HUES64 (cell line): ENCODE data around the gene AHDC1.
"Not testable (repeated sequence)": the region's sequence is repeated elsewhere in the genome, so short reads cannot be mapped to it uniquely, and the experiment has no call there.

ENCODE experiments used
- H3K27ac ChIP-seq: 2 replicates; pipeline ENCODE4 v1.7.0; 2013; ENCODE audit warnings: low read depth, low read length, inconsistent platforms
- H3K27me3 ChIP-seq: 2 replicates; pipeline ENCODE4 v1.6.1; 2013; ENCODE audit warnings: mild to moderate bottlenecking, low read length; ENCODE audit not compliant: insufficient read depth
- H3K36me3 ChIP-seq: 2 replicates; pipeline ENCODE4 v1.6.1; 2013; ENCODE audit warnings: mild to moderate bottlenecking, low read length; ENCODE audit not compliant: insufficient read depth
- H3K4me1 ChIP-seq: 2 replicates; pipeline ENCODE4 v1.6.1; 2013; ENCODE audit warnings: mild to moderate bottlenecking, low read length, moderate library complexity; ENCODE audit not compliant: insufficient read depth
- H3K4me3 ChIP-seq: 2 replicates; pipeline ENCODE4 v1.5.1; 2013; ENCODE audit warnings: mild to moderate bottlenecking, low read length, moderate library complexity
- H3K9ac ChIP-seq: 2 replicates; pipeline ENCODE4 v1.6.1; 2013; ENCODE audit warnings: mild to moderate bottlenecking, low read depth, low read length
- H3K9me3 ChIP-seq: 2 replicates; pipeline ENCODE4 v1.6.1; 2013; ENCODE audit warnings: low read depth, low read length; ENCODE audit not compliant: insufficient read depth
- WGBS: fragments of 150-250, 120-280 bp; methylation state at CpG from one replicate; pipeline ENCODE4 v1.1.7; 2013; ENCODE audit warnings: missing lambda C conversion rate; 5-methylcytosine and 5-hydroxymethylcytosine counted together

The AHDC1 gene

DNA sequence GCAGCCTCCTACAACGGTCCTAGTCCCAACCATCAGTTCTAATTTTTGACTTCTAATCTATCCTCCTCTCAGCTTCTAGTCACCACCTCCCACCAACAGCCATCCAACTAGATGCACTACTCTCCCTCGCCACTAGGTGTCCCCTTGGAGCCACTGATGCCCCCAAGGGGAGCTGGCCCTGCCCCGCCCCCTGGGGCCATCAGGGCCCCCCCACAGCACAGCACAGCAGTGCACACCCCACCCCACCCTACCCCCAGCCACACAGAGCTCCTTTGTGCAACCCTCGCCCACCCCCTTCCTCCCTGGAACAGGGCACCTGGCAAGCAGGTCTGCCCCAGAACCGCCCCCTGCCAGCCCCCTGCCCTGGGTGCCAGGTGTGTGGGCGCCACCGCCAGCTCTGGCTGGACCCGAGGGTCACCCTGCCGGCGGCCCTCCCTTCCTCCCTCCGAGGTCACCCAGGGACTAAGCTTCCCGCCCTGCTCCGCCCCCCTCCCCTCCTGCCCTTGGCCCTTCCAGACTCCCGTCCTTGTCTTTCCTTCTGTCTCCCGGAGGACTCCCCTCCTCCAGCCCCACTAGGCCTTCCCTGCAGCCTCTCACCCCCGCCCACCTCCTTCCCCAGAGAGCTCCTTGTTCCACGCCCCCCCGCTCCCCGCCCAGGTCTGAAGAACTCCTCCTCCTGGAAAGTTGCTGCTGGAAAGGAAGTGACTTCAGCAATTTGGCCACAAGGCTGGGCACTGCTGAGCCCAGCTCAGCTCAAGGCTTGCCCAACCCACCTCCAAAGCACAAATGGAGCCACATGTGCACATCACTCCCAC is 47.0 kb downstream of the AHDC1 start:
- peaks cover 44% of the 10 kb centered on the region for H3K4me1 ChIP-seq
- H3K4me3 ChIP-seq, result no peak overlapping the region
- no peak overlapping the region for H3K9ac ChIP-seq
- H3K27ac ChIP-seq, result peak overlapping the region; percentile 62; the same call in 1 of the 2 replicates
- H3K36me3 ChIP-seq, result peaks cover 15% of the 10 kb centered on the region; the same call in 1 of the 2 replicates
- H3K9me3 ChIP-seq, result no peaks in the 10 kb centered on the region
- no peaks in the 10 kb centered on the region for H3K27me3 ChIP-seq
- WGBS, result 4% methylated on average over 19 of the region's 19 CpGs

DNA sequence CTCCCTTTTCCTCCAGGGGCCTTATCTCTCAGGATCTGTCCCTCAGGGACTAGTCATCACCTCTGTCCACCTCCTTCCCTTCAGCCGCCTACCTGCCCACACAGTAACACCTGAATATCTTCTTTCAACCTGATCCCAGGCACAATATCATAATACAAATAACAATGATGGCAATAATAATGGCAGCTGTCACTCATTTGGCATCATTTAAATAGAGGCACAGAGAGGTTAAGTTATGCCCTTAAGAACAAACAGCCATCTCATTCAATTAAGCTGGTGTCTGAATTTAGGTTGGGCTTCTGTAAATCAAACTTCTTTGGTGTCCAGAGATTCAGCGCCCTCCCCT is 47.5 kb downstream of the AHDC1 start:
- Histone ChIP-seq H3K36me3 (peaks cover 17% of the 10 kb centered on the region), H3K27ac (no peak overlapping the region), H3K4me3 (no peak overlapping the region), H3K9me3 (no peaks in the 10 kb centered on the region), H3K27me3 (no peaks in the 10 kb centered on the region), H3K9ac (no peak overlapping the region), H3K4me1 (peaks cover 38% of the 10 kb centered on the region)
- 50% methylated on average over 2 of the region's 2 CpGs for WGBS

DNA sequence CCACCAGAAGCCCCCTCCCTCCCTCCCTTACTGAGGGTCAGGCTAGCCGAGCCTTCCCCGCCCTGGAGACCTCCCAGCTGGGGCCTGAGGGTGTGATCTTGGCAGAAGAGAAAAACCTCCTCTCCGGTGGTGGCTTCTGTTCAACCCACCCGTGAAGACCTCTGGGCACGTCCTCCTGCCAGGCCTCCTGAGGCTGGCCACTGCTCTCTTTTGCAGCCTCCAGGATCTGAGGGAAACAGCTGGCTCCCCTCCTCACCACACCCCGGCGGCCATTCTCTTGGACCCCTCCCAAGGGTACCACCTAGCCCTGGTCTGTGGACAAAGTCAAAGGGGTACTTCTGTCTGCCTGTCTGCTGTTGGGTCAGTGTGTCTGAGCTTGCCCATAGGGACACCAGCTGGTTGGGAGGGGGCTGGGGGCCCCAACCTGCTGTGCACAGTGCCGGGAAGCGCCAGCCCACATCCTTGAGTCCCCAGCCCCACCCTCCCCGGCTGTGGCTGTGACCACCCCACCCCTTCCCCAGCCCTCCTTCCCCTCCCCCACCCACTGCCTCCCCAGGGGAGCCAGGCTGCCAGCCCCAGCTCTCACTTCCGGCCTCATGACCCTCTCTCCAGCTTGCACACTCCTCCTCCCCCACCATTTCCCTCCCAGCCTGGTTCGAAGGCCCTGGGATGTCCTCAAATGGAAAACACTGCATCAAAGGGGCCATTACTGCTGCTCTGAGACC is 48.1 kb downstream of the AHDC1 start:
- H3K27ac ChIP-seq, result 0 out of 2 replicates have a peak overlapping the region, but pooled peaks have one; percentile 20
- H3K9ac ChIP-seq, result no peak overlapping the region
- WGBS, result 57% methylated on average over 12 of the region's 12 CpGs
- H3K36me3 ChIP-seq, result peaks cover 23% of the 10 kb centered on the region
- H3K27me3 ChIP-seq, result no peaks in the 10 kb centered on the region
- peaks cover 32% of the 10 kb centered on the region for H3K4me1 ChIP-seq
- no peaks in the 10 kb centered on the region for H3K9me3 ChIP-seq
- no peak overlapping the region for H3K4me3 ChIP-seq

DNA sequence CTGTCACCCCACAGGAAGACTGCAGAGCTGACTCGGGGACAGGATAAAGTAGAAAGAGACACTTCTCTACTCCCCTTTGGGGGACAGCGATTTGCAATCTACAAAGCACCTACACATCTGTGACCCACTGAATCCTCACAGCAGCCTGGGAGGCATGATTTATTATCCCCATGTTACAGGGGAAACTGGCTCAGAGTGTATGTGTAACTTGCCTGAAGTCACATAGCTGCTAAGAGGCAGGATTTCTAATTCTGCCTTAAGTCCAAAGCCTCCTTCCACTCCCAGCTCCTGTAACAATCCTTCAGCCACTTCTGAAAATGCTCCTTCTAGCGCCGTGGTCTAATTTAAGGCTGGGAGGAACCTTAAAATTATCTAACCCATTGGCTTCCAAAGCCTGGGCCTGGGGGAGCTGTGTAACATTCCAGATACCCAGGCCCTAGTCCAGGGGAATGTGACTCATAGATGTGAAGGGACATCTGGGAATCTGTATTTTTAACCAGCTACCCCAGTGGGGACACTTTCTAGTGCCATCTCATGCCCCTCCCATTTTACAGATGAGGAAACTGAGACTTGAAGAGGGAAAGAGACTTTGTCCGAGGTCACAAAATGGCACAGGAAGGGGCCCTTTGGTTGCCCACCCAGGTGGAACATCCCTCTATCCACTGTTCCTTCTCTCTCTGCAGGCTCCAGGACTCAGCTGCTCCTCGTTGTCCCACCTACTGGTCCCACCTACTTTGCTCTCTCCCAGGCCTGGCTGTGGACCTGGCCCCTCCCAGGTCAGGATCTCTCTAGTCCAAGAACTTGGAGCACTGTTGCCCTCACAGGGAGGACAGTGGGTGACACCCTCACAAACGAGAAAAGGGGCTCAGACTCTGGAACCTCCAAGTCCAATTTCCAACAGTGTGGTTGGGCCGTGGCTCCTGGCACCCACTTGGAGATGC is 48.9 kb downstream of the AHDC1 start:
- 77% methylated on average over 8 of the region's 8 CpGs for WGBS
- no peak overlapping the region for H3K27ac ChIP-seq
- H3K36me3 ChIP-seq, result peaks cover 31% of the 10 kb centered on the region
- H3K9ac ChIP-seq, result no peak overlapping the region
- no peak overlapping the region for H3K4me3 ChIP-seq
- H3K27me3 ChIP-seq, result no peaks in the 10 kb centered on the region
- no peaks in the 10 kb centered on the region for H3K9me3 ChIP-seq
- H3K4me1 ChIP-seq, result peaks cover 28% of the 10 kb centered on the region

DNA sequence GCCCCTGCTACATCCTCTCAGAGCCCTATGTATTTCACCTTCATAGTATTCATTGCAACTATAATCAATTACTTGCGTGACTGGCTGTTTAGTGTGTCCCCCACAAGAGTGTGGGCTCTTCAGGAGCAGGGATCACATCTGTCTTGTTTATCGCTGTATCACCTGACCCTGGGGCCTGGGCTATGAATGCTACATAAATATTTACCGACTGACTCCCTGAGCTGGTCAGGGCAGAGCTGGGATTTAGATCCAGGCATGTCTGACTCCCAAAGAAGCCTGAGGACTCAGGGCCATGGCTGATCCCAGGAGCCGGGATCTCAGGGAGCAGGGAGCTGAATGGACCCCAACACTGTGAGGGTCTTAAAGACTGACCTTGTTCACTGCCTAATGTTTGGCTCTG is 49.7 kb downstream of the AHDC1 start:
- no peak overlapping the region for H3K9ac ChIP-seq
- WGBS, result 94% methylated on average over 4 of the region's 4 CpGs
- peaks cover 32% of the 10 kb centered on the region for H3K36me3 ChIP-seq

DNA sequence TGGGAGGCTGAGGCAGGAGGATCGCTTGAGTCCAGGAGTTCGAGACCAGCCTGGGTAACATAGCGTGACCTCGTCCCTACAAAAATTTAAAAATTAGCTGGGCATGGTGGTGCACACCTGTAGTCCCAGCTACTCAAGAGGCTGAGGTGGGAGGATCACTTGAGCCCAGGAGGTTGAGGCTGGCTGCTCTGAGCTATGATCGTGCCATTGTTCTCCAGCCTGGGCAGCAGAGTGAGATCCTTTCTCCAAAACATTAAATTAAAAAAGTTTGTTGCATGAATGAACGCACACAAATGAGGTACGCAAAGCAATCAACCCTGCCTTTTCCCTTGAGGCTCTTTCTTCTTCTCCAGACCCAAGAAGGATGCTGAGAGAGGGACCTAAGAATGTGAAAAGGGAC is 50.1 kb downstream of the AHDC1 start:
- 93% methylated on average over 7 of the region's 7 CpGs for WGBS
- H3K9me3 ChIP-seq, H3K9ac ChIP-seq, H3K27ac ChIP-seq, H3K4me3 ChIP-seq, H3K27me3 ChIP-seq: not testable (repeated sequence)
- peaks cover 24% of the 10 kb centered on the region for H3K4me1 ChIP-seq
- peaks cover 32% of the 10 kb centered on the region for H3K36me3 ChIP-seq

More for the DNA sequence above, 49.7 kb downstream of the AHDC1 start:
- H3K4me1 ChIP-seq, result peaks cover 24% of the 10 kb centered on the region
- H3K27me3 ChIP-seq, result no peaks in the 10 kb centered on the region
- no peaks in the 10 kb centered on the region for H3K9me3 ChIP-seq
- H3K27ac ChIP-seq, result no peak overlapping the region
- H3K4me3 ChIP-seq, result no peak overlapping the region

DNA sequence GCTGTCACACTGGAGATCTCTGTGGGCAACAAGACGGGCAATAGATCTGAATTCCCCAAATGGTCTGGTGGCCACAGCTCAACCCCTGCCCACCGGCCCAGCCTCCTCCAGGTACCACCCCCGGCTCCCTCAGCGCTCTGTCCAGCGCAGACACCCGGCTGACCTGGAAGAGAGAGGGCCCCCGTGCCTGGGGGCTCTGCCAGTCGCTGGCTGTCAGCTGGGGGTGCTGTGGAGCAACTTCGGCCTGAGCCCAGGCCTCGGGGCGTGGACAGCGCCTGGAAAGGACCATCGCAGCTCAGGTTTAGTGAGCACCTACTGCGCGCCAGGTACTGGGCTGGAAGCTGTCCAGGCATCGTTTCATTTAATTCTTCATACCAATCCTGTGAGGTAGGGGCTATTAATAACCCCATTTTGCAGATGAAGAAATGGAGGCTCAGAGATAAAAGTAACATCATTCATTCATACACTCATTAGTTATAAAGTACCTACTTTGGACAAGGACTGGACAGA is 51.0 kb downstream of the AHDC1 start:
- Histone ChIP-seq H3K36me3 (peaks cover 39% of the 10 kb centered on the region), H3K4me3 (no peak overlapping the region), H3K9me3 (no peaks in the 10 kb centered on the region), H3K27me3 (no peaks in the 10 kb centered on the region), H3K27ac (no peak overlapping the region), H3K4me1 (peaks cover 15% of the 10 kb centered on the region), H3K9ac (no peak overlapping the region)
- 87% methylated on average over 15 of the region's 16 CpGs for WGBS

DNA sequence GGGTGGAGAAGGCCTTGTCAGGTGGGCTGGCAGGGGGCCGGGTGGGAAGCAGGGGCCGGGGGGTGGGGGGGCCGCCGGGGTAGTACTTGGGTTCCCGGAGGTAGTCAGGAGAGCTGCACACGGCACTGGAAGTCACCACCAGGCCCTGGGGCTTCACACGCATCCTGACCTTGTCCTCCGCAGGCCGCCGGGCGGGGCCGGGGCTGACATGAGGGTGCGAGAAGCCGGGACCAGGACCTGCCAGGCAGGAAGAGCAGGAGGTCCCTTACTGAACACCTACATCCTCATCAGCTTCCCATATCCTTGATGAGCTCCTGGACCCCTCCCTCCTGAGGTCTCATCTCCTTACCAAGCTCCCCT is 52.0 kb downstream of the AHDC1 start:
- H3K4me3 ChIP-seq, result no peak overlapping the region
- H3K4me1 ChIP-seq, result peaks cover 8% of the 10 kb centered on the region
- no peaks in the 10 kb centered on the region for H3K9me3 ChIP-seq
- 95% methylated on average over 14 of the region's 14 CpGs for WGBS
- H3K9ac ChIP-seq, result no peak overlapping the region
- no peaks in the 10 kb centered on the region for H3K27me3 ChIP-seq
- no peak overlapping the region for H3K27ac ChIP-seq
- peaks cover 48% of the 10 kb centered on the region for H3K36me3 ChIP-seq

DNA sequence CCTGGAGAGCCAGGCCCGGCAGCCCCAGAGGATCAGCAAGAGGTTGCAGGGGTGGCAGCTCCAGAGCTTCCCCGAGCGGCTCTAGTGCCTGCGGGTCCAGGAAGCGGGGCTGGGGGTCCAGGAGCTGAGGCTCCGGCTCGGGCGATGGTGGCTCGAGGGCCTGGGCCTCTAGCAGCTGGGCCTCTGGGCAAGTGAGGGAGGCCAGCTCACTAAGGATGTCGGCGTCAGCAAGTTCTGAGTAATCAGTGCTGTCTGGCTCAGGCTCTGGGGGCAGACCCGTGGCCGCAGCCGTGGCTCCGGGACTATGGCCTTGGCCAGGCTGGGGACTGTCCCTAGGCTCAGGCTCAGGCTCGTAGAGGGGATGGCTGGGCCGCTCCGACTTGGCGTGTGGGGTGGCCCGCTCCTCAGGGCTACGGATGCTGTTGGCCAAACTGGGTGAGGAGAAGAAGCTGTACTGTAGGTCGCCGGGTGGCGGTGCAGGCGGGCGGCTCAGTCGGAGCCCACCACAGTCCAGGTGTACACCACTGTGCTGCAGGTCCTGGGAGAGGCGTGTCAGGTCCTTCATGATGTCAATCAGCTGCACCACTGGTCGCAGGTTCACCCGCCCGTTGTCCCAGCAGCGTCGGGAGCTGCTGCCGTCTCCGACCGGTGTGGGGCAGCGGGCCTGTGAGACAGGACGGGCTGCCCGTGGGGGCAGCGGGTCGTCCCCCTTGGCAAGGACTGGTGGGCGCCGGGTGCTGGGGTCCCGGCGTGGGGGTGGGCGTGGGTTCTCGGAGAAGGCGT is 52.6 kb downstream of the AHDC1 start:
- no peak overlapping the region for H3K4me3 ChIP-seq
- peaks cover 54% of the 10 kb centered on the region for H3K36me3 ChIP-seq
- WGBS, result 94% methylated on average over 48 of the region's 48 CpGs

DNA sequence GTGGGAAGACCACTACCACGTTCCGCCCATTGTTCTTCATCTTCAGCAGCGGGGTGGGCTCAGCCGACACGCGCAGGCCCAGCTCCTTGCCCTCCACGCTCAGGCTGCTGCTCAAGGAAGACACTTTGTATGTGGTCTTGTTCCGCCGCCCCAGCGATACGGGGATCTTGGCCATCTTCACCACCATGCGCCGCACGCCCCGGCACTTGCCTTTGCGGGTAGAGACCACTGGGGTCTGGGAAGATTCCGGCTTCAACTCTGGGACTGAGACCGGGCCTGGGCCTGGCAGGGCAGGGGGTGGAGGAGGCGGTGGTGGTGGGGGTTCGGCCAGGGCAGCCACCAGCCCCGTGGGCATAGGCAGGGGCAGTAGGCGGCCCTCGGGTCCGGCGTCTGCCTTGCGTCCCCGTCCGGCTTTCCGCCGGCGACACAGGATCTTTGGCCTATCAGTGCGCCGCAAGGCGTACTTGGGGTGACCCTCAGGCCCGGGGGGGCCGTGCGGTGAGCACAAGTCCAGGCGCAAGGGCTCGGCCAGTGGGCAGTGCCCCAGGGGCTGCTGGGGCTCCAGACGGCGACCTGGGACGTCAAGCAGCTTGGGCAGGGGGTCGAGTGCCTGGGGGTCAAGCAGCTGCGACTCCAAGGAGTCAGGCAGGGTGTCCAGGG is 53.3 kb downstream of the AHDC1 start:
- Histone ChIP-seq H3K9ac (no peak overlapping the region), H3K27me3 (no peaks in the 10 kb centered on the region), H3K27ac (no peak overlapping the region), H3K4me1 (no peaks in the 10 kb centered on the region), H3K36me3 (peaks cover 61% of the 10 kb centered on the region), H3K9me3 (no peaks in the 10 kb centered on the region), H3K4me3 (no peak overlapping the region)
- WGBS, result 96% methylated on average over 44 of the region's 44 CpGs

More for the DNA sequence above, 52.6 kb downstream of the AHDC1 start:
- no peak overlapping the region for H3K27ac ChIP-seq
- H3K9ac ChIP-seq, result no peak overlapping the region
- peaks cover 5% of the 10 kb centered on the region for H3K4me1 ChIP-seq
- H3K9me3 ChIP-seq, result no peaks in the 10 kb centered on the region
- no peaks in the 10 kb centered on the region for H3K27me3 ChIP-seq
